Activated T-cell treated with anti-CD3 and anti-CD28 coated beads for 48 hours (primary cell): ENCODE measurements around the gene ADM2.
"Not testable (repeated sequence)": the region's sequence is repeated elsewhere in the genome, so short reads cannot be mapped to it uniquely, and the experiment has no call there.

ENCODE experiments used
- DNase-seq: peaks from one replicate; pipeline ENCODE4 v3.0.0-alpha.2; 2020; ENCODE audit warnings: low read depth

ADM2 gene, protein sequence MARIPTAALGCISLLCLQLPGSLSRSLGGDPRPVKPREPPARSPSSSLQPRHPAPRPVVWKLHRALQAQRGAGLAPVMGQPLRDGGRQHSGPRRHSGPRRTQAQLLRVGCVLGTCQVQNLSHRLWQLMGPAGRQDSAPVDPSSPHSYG

DNA sequence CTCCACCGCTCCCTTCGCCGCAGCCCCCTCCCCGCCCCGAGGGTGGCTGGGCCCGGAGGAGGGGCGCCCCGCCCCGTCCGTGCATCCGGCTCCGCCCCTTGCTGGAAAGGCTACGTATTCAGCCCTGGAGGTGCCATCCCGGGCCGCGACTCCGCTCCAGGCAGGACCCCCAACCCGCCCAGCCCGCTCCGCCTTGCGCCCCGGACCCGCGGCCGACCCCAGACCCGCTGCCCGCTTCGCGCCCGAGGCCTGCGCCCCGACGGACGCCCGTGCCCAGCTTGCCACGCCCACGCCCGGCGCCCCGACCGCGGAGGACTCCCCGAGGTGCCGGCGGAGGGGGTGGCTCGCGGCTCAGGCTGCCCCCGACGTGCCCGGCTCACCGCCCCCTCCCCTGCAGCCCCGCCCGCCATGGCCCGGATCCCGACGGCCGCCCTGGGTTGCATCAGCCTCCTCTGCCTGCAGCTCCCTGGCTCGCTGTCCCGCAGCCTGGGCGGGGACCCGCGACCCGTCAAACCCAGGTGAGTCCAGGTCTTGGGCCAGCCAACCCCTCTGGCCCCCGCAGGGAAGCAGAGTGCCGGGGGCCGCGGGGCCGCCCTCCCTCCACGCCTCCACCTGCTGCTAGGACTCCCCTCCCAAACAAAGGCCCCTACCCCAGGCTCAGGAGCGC, at the start of gene ADM2:
Gene ADM2, plus strand, starts transcription at position 104 of the 667 bp plus-strand sequence. Its CDS starts 305 bp downstream, at position 409.
- DNase-seq = peak; percentile 61

GRCh38 chr22:50432131-50432876, 49.0 kb upstream of the ADM2 start:
- DNase-seq = no peak

DNA sequence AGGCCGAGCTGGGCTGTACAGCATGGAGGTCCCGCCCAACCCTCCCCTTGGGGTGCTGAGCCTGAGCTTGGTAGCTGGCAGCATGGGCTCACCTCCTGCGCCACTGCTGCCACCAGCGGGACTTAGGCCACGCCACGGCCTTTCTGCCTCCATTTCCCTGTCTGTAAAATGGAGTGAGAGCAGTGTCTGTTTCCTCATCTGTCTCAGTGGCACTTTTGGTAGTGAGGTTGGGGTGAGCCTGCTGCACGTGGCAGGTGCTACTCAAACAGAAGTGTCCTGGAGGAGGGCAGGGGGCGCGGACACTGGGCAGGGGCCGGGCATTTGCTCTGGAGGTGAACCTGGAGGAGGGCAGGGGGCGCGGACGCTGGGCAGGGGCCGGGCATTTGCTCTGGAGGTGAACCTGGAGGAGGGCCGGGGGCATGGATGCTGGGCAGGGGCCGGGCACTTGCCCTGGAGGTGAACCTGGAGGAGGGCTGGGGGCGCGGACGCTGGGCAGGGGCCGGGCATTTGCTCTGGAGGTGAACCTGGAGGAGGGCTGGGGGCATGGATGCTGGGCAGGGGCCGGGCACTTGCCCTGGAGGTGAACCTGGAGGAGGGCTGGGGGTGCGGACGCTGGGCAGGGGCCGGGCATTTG, 48.3 kb upstream of the ADM2 start:
- not testable (repeated sequence) for DNase-seq

DNA sequence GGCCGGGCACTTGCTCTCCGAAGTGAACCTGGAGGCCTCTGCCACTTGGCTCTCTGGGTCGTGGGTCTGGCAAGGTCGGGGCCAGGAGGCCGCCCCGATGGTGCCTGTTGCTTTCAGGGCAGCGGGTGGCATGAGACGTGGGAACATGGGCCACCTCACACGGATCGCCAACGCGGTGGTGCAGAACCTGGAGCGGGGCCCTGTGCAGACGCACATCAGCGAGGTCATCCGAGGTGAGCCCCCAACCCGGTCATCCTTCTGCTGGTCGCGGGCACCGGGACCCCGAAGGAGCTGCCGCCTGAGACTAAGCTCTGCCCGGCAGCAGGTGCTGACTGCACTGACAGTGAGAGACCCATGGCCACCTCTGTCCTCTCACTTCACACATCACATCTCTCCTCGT, 46.5 kb upstream of the ADM2 start:
- DNase-seq = no peak

DNA sequence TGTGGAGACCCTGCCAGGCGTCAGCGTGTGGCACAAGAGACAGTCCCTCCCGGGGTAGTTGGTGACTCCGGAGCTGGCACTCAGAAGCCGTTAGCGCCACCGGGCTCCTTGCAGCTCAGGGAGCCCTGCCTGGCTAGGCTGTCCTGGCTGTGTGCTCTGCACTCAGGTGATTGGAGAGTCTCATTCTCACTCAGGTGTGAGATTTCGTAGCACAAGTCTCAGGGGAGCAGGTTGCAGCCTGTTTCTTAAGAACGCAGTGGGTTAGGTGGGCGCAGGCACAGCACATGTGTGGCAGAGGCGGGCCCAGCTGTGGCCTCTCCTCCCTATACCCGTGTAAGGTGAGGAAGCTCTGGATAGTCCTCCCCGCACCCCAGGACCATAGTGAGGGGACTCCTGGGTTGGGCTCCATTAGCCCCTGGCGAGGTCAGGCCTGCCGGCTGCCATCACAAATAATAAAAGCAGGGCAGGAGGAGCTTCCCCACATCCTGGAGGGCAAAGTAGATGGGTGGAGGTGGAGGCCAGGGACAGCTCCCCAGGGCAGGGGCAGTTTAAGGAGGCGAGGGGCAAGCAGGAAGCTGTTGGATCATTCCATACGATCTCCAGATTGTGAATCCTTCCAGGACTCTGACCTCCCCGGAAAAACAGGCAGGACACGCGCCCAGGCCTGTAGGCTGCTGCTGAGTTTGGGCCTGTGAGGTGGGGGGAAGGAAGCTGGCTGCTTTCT, 45.9 kb upstream of the ADM2 start:
- no peak for DNase-seq

GRCh38 chr22:50436015-50436830, 45.1 kb upstream of the ADM2 start:
- no peak for DNase-seq

- no peak for DNase-seq
Observed at GRCh38 chr22:50436841-50437341, 44.5 kb upstream of the ADM2 start.

GRCh38 chr22:50437511-50438304, 43.6 kb upstream of the ADM2 start:
- DNase-seq = no peak

DNA sequence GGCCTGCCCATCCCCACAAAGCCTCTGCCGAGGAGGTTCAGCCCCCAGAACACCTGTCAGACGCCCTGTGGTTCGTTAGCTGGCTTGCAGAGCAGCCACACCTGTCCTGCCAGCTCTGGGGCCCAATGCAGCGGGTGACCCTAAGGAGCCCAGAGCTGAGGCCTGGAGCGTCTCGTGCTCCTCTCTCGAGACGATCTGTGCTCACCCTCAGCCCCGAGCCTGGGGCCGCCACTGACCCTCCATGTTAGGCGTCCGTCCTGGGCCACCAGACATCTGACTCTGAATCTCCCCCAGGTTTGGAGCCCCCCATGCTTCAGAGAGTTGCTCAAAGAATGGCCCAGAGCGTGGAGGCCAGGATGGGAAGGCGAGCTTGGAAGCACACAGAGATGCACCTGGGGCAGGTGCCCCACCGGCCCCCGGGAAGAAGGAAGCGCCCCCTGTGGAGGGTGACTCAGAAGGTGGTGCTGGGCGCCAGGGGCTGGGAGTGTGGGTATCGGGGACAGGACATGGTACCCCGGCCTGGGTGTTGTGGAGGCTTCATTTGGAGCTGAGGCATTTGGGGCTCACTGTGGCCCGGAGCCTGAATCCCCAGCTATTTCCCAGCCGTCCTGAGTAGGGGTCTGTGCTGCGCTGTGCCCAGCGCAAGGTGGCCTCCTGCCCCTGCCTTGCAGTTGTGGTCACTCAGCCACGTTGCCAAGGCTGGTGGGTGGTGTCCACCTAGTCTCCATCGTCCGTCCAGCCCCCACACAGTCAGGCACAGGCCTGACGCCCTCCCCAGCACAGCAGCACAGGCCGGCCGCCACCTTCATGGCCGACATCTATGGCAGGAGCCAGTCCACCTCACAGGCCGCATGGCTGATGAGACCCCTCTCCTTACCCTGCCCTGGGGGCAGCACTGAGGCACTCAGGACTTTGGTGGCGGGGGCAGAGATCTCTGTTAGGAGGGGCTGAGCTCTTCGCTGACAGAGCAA, 42.8 kb upstream of the ADM2 start:
- no peak for DNase-seq

DNA sequence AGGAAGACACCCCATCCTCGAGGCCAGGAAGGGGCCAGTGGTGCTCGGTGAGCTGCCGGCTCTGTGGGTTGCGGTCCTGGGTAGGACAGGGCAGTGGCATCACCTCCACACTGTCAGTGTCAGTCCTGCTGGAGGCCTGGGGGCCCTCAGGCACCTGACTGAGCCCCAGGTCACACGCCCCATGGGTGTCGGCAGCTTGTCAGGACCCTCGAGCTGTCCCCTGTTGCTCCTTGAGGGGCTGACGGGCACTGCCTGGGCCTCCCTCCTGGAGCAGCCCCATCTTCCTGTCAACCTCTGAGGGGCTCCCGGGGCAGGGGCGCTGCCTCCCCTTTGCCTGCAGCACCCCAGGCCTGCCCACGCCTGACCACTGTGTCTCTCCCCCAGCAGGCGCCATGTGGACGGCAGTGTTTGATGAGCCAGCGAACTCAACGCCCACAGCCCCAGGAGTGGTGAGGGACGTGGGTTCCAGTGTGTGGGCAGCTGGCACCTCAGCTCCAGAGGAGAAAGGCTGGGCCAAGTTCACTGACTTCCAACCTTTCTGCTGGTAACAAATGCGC, 42.0 kb upstream of the ADM2 start:
- DNase-seq = no peak

GRCh38 chr22:50439871-50440331, 41.4 kb upstream of the ADM2 start:
- DNase-seq = no peak

DNA sequence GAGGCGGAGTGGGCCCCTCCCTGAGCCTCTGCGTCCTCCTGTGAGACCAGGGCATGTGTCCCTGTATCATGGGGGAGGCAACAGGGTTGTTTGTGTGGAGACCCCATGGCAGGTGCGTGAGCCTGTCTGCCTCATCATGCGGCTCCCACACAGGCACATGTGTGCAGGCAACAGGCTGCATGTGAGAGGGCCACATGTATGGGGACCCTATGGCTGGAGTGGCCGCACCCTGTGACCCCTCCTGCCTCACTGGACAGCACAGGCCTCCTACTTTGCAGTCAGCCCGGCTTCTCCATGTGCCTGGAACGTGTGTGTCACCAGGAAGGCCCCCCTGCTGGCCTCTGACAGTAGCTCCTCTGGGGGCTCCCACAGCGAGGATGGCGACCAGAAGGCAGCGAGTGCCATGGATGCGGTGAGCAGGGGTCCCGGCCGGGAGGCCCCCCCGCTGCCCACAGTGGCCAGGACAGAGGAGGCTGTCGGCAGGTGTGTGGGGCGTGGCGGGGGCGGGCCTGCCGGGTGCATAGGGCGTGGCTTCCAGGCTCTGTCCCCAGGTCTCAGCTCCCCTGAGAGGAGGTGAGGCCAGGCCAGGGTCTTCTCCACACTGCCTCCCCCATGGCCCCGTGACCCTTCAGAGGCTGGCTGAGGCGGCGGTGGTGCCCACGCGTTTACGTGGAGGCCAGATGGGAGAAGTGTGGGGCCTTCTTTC, 40.6 kb upstream of the ADM2 start:
- DNase-seq = no peak

DNA sequence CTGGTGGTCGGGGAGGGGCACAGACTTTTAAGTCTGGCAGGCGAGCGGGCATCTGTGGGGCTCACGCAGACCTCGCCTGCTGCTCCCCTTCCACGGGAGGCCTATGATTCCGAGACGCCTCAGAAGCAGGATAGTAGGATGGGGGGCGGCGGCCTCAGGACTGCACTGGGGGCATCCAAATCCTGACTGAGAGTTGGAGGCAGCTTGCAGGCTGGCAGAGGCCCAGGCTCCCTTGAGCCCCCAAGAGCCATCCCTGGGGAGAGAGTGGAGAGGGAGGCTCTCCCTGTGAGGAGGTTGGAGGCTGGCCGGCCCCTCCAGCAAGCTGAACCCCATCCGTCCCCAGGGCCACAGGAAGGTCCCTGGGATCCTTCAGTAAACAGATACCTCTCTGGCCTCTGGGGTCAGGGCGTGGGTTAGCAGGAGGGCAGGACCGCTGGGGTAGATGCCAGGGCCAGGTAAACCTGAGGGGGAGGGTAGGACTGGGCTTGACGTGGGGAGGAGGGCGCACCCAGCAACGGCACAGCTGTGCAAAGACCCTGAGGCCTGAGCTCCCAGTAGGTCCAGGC, 39.8 kb upstream of the ADM2 start:
- no peak for DNase-seq

GRCh38 chr22:50443197-50443596, 38.1 kb upstream of the ADM2 start:
- no peak for DNase-seq

DNA sequence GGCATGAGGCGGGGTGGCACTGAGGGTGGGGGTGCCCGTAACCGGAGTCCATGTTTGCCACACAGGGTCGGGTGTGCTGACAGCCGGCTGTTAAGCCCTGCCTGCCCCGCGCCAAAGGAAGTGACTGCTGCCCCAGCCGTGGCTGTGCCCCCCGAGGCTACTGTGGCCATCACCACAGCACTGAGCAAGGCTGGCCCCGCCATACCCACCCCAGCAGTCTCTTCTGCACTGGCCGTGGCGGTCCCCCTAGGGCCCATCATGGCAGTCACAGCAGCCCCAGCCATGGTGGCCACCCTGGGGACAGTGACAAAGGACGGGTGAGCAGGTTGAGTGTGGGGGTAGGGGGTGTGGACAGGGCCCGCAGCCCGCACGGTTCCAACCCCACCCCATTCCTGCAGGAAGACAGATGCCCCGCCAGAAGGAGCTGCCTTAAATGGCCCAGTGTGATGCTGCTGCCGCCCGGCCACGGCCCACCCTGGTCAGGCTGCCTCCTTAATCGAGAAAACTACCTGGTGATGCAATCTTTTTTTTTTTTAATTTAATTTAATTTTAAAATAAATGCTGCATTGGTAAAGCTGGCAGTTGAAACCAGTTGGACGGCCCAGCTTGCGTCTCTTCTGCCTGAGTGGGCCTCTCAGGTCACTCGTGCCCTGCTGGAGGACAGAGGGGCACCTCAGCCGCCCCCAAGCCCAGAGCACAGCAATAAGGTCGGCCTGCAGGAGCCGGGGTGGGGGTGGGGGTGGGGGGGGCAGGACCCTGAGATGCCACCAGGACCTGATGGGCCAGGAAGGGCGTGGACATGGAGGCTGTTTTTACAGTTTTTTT, 37.3 kb upstream of the ADM2 start:
- no peak for DNase-seq

DNA sequence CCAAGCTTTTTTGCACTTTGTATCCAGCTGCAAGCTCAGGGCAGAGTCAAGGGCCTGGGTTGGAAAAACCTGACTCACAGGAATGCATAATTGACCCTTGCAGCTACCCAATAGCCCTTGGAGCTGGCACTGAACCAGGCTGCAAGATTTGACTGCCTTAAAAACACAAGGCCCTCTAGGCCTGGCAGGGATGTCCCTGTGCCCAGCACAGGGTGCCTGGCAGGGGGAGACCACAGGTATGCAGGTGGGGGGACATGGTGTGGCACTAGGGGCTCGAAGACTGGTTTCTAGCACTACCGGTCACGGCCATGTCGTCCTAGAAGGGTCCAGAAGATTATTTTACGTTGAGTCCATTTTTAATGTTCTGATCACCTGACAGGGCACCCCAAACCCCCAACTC, 36.7 kb upstream of the ADM2 start:
- no peak for DNase-seq
